ENCODE results near the gene ALDH1A1. TPM values are rescaled to one million over a fixed set of nuclear protein-coding genes. Genes with fewer than 3 reads are reported as not detected.

Gene ALDH1A1
- total RNA-seq, 2 donors from 2014 or later, result not detected

- DNase-seq (no peak), ATAC-seq (replicated peaks in 1 of 2) (no peak)
- Mint-ChIP-seq H3K36me3 (ENCODE audit: insufficient read depth in 2 of 2) (no peaks in the 10 kb centered on the region), H3K4me1 (ENCODE audit: low read depth) (no peaks in the 10 kb centered on the region), H3K27me3 (ENCODE audit: low read depth) (no peaks in the 10 kb centered on the region), H3K9me3 (no peaks in the 10 kb centered on the region), H3K27ac (no peak overlapping the region), H3K4me3 (no peak overlapping the region)
These were observed 95.2 kb downstream of the ALDH1A1 start for GRCh38 chr9:72857624-72857996.

GRCh38 chr9:72856972-72857623 is 95.8 kb downstream of the ALDH1A1 start:
- H3K27me3 Mint-ChIP-seq (ENCODE audit: low read depth), result no peaks in the 10 kb centered on the region
- H3K4me3 Mint-ChIP-seq, result no peak overlapping the region
- H3K9me3 Mint-ChIP-seq, result no peaks in the 10 kb centered on the region
- no peaks in the 10 kb centered on the region for H3K4me1 Mint-ChIP-seq (ENCODE audit: low read depth)
- H3K27ac Mint-ChIP-seq, result no peak overlapping the region
- DNase-seq, result no peak
- no peak for ATAC-seq (replicated peaks in 1 of 2)
- H3K36me3 Mint-ChIP-seq (ENCODE audit: insufficient read depth in 2 of 2), result no peaks in the 10 kb centered on the region

DNA sequence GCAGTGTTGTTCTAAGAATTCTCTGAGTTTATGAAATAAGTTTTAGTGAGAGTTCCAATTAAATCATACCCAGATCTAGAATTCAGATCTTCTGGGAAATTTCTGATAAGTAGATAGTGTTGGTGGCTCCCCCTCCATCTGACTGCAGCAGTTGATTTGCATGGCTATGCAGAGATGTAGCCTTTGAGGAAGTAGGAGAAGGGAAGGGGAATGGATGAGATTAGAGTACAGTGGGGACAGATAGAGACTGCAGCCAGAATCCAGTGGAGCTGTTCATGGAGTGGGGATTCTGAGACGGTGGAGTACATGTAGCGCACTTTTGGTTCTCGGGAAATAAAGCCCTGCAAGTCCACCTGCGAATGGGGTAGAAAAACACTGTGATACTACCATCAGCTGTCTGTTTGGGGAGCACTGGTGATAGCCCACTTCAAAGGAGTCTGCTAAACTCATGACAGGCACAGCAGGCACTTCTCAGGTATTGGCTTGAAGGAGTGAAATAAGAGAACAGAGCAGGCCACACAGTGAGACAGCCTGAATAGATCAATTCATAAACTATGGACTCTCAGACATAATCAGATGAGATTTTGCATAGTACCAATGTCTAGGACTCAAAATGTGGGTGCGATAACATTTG is 96.8 kb downstream of the ALDH1A1 start:
- no peak for DNase-seq
- Mint-ChIP-seq H3K36me3 (ENCODE audit: insufficient read depth in 2 of 2) (no peaks in the 10 kb centered on the region), H3K9me3 (no peaks in the 10 kb centered on the region), H3K27me3 (ENCODE audit: low read depth) (no peaks in the 10 kb centered on the region), H3K27ac (no peak overlapping the region), H3K4me3 (no peak overlapping the region), H3K4me1 (ENCODE audit: low read depth) (no peaks in the 10 kb centered on the region)
- ATAC-seq (replicated peaks in 1 of 2), result no peak

GRCh38 chr9:72855321-72855720 is 97.5 kb downstream of the ALDH1A1 start:
- Mint-ChIP-seq H3K27me3 (ENCODE audit: low read depth) (no peaks in the 10 kb centered on the region), H3K9me3 (no peaks in the 10 kb centered on the region), H3K4me1 (ENCODE audit: low read depth) (no peaks in the 10 kb centered on the region), H3K4me3 (no peak overlapping the region), H3K27ac (no peak overlapping the region), H3K36me3 (ENCODE audit: insufficient read depth in 2 of 2) (no peaks in the 10 kb centered on the region)
- DNase-seq, result no peak
- ATAC-seq (replicated peaks in 1 of 2), result no peak

Other genes with a start within 250 kb of the ALDH1A1 start
- 10 to 100 TPM; 16.7 to 51.1 TPM for gene ANXA1, start 198.8 kb upstream of the ALDH1A1 start, total RNA-seq